GM12878 (cell line): ENCODE results near the gene IFRD2. TPM values are rescaled to one million over a fixed set of nuclear protein-coding genes. Genes with fewer than 3 reads are reported as not detected.

Experiments
- ATAC-seq: fragments of 200-7000 bp; cut with Tn5 transposase; 3 replicates; pipeline ENCODE4 v1.9.1; 2020; ENCODE audit warnings: mild to moderate bottlenecking, moderate library complexity
- BruUV-seq: library from RNA; stranded (reverse); fragments of 400-500 nt; replicated peaks from 2 replicates; lab custom pipeline; 2021; lab: Mats Ljungman, UMichigan
- CTCF ChIA-PET: fragments of 300-600 bp; sonication (Branson Sonifier 250); formaldehyde crosslinking; extraction: SDS; loops from one replicate; lab custom pipeline; 2021; ENCODE audit warnings: inconsistent platforms; lab: Yijun Ruan, JAX
- POLR2A ChIA-PET: fragments of 350-600 bp; formaldehyde crosslinking; extraction: SDS; loops from one replicate; lab custom pipeline; 2021; ENCODE audit warnings: inconsistent platforms; lab: Charles Lee
- RAD21 ChIA-PET: fragments of 300-600 bp; sonication (Branson Sonifier 250); formaldehyde crosslinking; loops from one replicate; lab custom pipeline; 2023; ENCODE audit warnings: antibody characterized with exemption; ENCODE audit not compliant: unreplicated experiment; lab: Charles Lee
- SMC1A ChIA-PET: fragments of 300-600 bp; sonication (Branson Sonifier 250); formaldehyde crosslinking; loops from one replicate; lab custom pipeline; 2023; ENCODE audit not compliant: unreplicated experiment, uncharacterized antibody; lab: Charles Lee
- DNase-seq: peaks from one replicate; pipeline ENCODE4 v3.0.0-alpha.2; 2011; ENCODE audit warnings: low read depth, low spot score
- FAIRE-seq: peaks from 3 replicates; lab custom pipeline; 2011; peaks lifted over from hg19 to GRCh38; lab: Jason Lieb, UNC
- H2AFZ ChIP-seq: 2 replicates; pipeline ENCODE4 v1.6.0; 2011; ENCODE audit warnings: low read depth, low read length, control low read depth; ENCODE audit not compliant: control insufficient read depth
- H3K27ac ChIP-seq: 2 replicates; pipeline ENCODE4 v1.5.1; 2011; ENCODE audit warnings: control low read depth; ENCODE audit not compliant: control insufficient read depth, insufficient read depth
- H3K27me3 ChIP-seq, 2 experiments: replicated peaks in 1 of 2; 2 replicates each; pipeline versions ENCODE4 v1.6.0 to v1.6.1; 2011; ENCODE audit warnings: low read length in 1 of 2; ENCODE audit not compliant: control insufficient read depth in 2 of 2, insufficient read depth in 2 of 2
- H3K36me3 ChIP-seq, 2 experiments: 2 replicates each; pipeline ENCODE4 v1.5.1; 2011; ENCODE audit warnings: low read length in 1 of 2; ENCODE audit not compliant: control insufficient read depth in 2 of 2, insufficient read depth in 2 of 2
- H3K4me1 ChIP-seq: 2 replicates; pipeline ENCODE4 v1.6.1; 2011; ENCODE audit warnings: mild to moderate bottlenecking, low read length, moderate library complexity, mixed read lengths; ENCODE audit not compliant: control insufficient read depth, insufficient read depth
- H3K4me2 ChIP-seq: 2 replicates; pipeline ENCODE4 v1.6.0; 2011; ENCODE audit warnings: control low read depth; ENCODE audit not compliant: control insufficient read depth, insufficient read depth
- H3K4me3 ChIP-seq: fragments of 200-600 bp; sonication (generic); 2 replicates; pipeline ENCODE4 v1.5.1; 2016
- H3K79me2 ChIP-seq: 2 replicates; pipeline ENCODE4 v1.6.0; 2011; ENCODE audit warnings: low read length; ENCODE audit not compliant: control insufficient read depth, insufficient read depth
- H3K9ac ChIP-seq: 2 replicates; pipeline ENCODE4 v1.8.0; 2011; ENCODE audit warnings: low read length, control low read depth, mixed read lengths; ENCODE audit not compliant: control insufficient read depth, insufficient read depth
- H3K9me3 ChIP-seq: replicated peaks from 3 replicates; pipeline ENCODE4 v1.5.1; 2011; ENCODE audit warnings: mild to moderate bottlenecking, low read length; ENCODE audit not compliant: control insufficient read depth, insufficient read depth
- H4K20me1 ChIP-seq: 2 replicates; pipeline ENCODE4 v1.6.0; 2011; ENCODE audit not compliant: control insufficient read depth, insufficient read depth
- ESRRA ChIP-seq: IDR thresholded peaks from 2 replicates; pipeline ENCODE4 v1.6.1; 2012; ENCODE audit warnings: mild to moderate bottlenecking, low read length, improper control_type of control experiment
- IRF4 ChIP-seq: IDR thresholded peaks from 2 replicates; pipeline ENCODE4 v1.6.1; 2011; ENCODE audit warnings: low read depth, low read length
- KAT2A ChIP-seq: conservative IDR thresholded peaks from 2 replicates; pipeline ENCODE4 v1.6.1; 2011; ENCODE audit warnings: low read depth, low read length; ENCODE audit not compliant: control insufficient read depth
- REST ChIP-seq: IDR thresholded peaks from 2 replicates; pipeline ENCODE4 v1.6.1; 2012; ENCODE audit warnings: mild to moderate bottlenecking, low read depth, low read length
- SIX5 ChIP-seq: IDR thresholded peaks from 2 replicates; pipeline ENCODE4 v1.6.1; 2011; ENCODE audit warnings: mild to moderate bottlenecking, low read depth, low read length, moderate library complexity; ENCODE audit not compliant: severe bottlenecking
- SMARCA5 ChIP-seq: fragments of 450-650 bp; IDR thresholded peaks from 2 replicates; pipeline ENCODE4 v1.6.1; 2017; ENCODE audit warnings: mild to moderate bottlenecking
- STAT3 ChIP-seq: IDR thresholded peaks from 2 replicates; pipeline ENCODE4 v1.6.1; 2011; ENCODE audit warnings: low read depth, low read length, improper control_type of control experiment
- SUZ12 ChIP-seq: fragments of 200-600 bp; sonication (generic); IDR thresholded peaks from one replicate; pipeline ENCODE4 v1.6.1; 2018; ENCODE audit warnings: antibody characterized with exemption, mild to moderate bottlenecking; ENCODE audit not compliant: unreplicated experiment
- TCF12 ChIP-seq: IDR thresholded peaks from 2 replicates; pipeline ENCODE4 v1.6.1; 2011; ENCODE audit warnings: low read depth, mild to moderate bottlenecking, low read length
- ZBTB4 ChIP-seq: fragments of 450-650 bp; formaldehyde crosslinking; IDR thresholded peaks from 2 replicates; pipeline ENCODE4 v1.4.0; 2022; ENCODE audit warnings: mild to moderate bottlenecking, moderate library complexity
- WGBS: methylation state at CpG from one replicate; pipeline ENCODE4 v1.1.6; 2016; ENCODE audit warnings: low lambda C conversion rate; ENCODE audit not compliant: insufficient replicate concordance, insufficient coverage; ENCODE audit errors: missing lambda C conversion rate; 5-methylcytosine and 5-hydroxymethylcytosine counted together
- in situ Hi-C: fragments of 300-500 bp; cut with MboI; formaldehyde crosslinking; loops from 9 replicates; pipeline ENCODE4 v1.14.3; 2018; ENCODE audit warnings: mixed read lengths
- intact Hi-C: fragments of 100-400 bp; cut with micrococcal nuclease; formaldehyde crosslinking; loops from one replicate; pipeline ENCODE4 v1.14.2; 2022; ENCODE audit not compliant: unreplicated experiment
- polyA plus RNA-seq, 11 experiments: library from polyadenylated mRNA; depleted of rRNA in 4 of 11; unstranded in 6 of 11; stranded (reverse) in 5 of 11; fragments of >200 nt; fragmentation: Nextera tagmentation in 4 of 11; fragmentation: Illumina TruSeq in 1 of 11; extraction: Ambion mirVana in 4 of 11; extraction: Trizol in 1 of 11; gene quantifications; 1 replicate in 1 of 11; 2 replicates in 10 of 11; pipeline versions ENCODE4 v1.2.1 to v1.2.3, GENCODE V29; 2011 to 2016; ENCODE audit warnings: inconsistent platforms in 2 of 11, missing spikeins in 2 of 11, low read depth in 1 of 11
- total RNA-seq, 4 experiments: library from RNA; depleted of rRNA in 3 of 4; stranded (reverse); fragments of >200 nt in 3 of 4; fragmentation: Illumina TruSeq in 1 of 4; extraction: Trizol in 1 of 4; gene quantifications; 2 replicates each; pipeline versions ENCODE4 v1.2.1 to v1.2.3, GENCODE V29; 2013 to 2021
- TF ChIP-seq, protein P1 (sequence below): fragments of 150-350 bp; IDR thresholded peaks from 2 replicates; pipeline ENCODE4 v1.6.1; 2014; ENCODE audit warnings: mild to moderate bottlenecking, low read depth, low read length

The IFRD2 gene
- total and polyA plus RNA-seq, 10 of the 15 experiments (the other 5 are each of a cell fraction or from before 2014, with no cell fraction given), result 19.1 to 153 (median 80.3) TPM

DNA sequence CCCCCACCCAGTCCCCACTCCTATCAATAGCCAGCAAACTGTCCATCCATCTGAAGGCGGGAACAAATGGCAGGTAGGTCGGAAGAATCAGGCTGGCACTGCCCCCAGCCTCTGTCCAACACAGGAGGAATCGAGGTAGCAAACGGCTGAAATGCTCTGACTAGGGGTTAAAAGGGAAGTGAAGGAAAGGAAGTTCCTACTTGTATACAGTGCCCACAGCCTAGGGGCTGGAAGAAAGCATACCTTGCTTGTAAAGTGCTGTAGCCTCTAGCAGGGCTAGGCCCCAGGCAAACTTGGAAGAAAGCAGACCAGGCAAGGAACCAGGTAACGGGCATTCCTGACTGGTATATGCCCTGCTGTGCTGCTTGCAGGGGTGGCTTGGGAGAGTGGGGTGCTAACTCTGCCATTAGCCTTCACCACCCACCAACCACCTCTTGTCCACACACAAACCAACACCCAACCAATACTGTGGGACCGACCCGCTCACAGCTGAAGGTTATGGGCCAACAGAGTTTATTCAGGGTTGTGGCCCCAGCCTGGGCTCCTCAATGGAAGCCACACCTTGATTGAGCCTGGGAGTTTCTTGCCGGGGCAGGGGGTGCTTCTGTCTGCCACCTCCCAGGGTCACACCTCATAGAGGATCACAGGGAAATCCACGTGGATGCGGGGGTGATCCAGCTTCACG lies 33.4 kb upstream of the IFRD2 start:
- no peaks in the 10 kb centered on the region for H3K9me3 ChIP-seq
- ChIA-PET CTCF (interaction anchor here (0.7 to 5.1 kb wide), 6 partner anchors 11 to 123 kb away, joined by 3 to 72 read pairs (median 9); partner anchors contain the start of genes HYAL1, HYAL3, NAA80 and RASSF1), POLR2A (no interaction called here), SMC1A (no interaction called here), RAD21 (interaction anchor here (2.3 to 3.4 kb wide), 2 partner anchors 11 to 33 kb away, joined by 6 to 21 read pairs; partner anchors contain the start of gene IFRD2)
- in situ Hi-C loops (no loop called here), intact Hi-C loops (no loop called here)
- 75% methylated on average over 11 of the region's 11 CpGs for WGBS
- FAIRE-seq (no peak), DNase-seq (no peak), ATAC-seq (no peak)
- H3K27me3 ChIP-seq, result no peaks in the 10 kb centered on the region
- peaks cover 9% of the 10 kb centered on the region for H3K4me1 ChIP-seq
- no peak overlapping the region for H2AFZ ChIP-seq
- H3K4me2 ChIP-seq, result no peak overlapping the region
- no peak overlapping the region for H3K9ac ChIP-seq
- no peak overlapping the region for H3K27ac ChIP-seq
- TF ChIP-seq STAT3 (no peak), ZBTB4 (no peak), SUZ12 (no peak), IRF4 (no peak), ESRRA (no peak), KAT2A (no peak), SIX5 (no peak), SMARCA5 (no peak), TCF12 (no peak), REST (no peak)
- TF ChIP-seq, protein P1, sequence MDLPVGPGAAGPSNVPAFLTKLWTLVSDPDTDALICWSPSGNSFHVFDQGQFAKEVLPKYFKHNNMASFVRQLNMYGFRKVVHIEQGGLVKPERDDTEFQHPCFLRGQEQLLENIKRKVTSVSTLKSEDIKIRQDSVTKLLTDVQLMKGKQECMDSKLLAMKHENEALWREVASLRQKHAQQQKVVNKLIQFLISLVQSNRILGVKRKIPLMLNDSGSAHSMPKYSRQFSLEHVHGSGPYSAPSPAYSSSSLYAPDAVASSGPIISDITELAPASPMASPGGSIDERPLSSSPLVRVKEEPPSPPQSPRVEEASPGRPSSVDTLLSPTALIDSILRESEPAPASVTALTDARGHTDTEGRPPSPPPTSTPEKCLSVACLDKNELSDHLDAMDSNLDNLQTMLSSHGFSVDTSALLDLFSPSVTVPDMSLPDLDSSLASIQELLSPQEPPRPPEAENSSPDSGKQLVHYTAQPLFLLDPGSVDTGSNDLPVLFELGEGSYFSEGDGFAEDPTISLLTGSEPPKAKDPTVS, result no peak
- H3K4me3 ChIP-seq, result no peak overlapping the region
- H4K20me1 ChIP-seq, result no peaks in the 10 kb centered on the region
- peaks cover 16% of the 10 kb centered on the region for H3K79me2 ChIP-seq
- H3K36me3 ChIP-seq, result peaks cover 10 to 12% of the 10 kb centered on the region in 2 experiments
- no TSS peak for BruUV-seq
